ENCODE data around the gene LIG1. TPM values are rescaled to one million over a fixed set of nuclear protein-coding genes. Genes with fewer than 3 reads are reported as not detected.

The LIG1 gene
- total RNA-seq, 1 donor from 2014 or later = 16.9 TPM

DNA sequence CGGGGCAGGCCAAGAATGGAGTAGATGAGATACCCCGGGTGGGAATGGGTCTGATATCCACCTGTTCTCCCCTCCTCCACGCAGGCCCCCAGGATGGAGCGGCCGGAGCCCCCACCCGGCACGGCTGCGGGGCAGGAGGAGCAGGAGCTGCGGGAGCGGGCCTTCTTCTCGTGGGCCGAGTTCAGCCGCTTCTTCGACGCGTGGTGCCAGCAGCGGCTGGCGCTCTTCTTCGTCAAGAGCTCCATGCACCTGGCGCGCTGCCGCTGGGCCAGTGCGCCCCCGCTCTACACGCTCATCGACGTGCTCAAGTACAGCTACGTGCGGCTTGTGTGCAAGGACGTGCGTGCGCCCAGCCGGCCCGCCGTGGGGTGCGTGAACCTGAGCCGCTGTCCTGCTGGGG lies 1.6 kb upstream of the LIG1 start:
- Mint-ChIP-seq H3K9me3 (ENCODE audit: unreplicated experiment) (peaks cover 4% of the 10 kb centered on the region), H3K36me3 (ENCODE audit: unreplicated experiment) (peaks cover 5% of the 10 kb centered on the region), H3K4me1 (ENCODE audit: low read depth, unreplicated experiment) (peaks cover 3% of the 10 kb centered on the region), H3K27me3 (ENCODE audit: unreplicated experiment) (peaks cover 9% of the 10 kb centered on the region), H3K4me3 (ENCODE audit: unreplicated experiment) (peak overlapping the region; percentile 94), H3K27ac (ENCODE audit: unreplicated experiment) (no peak overlapping the region)
- TF ChIP-seq, protein P1, sequence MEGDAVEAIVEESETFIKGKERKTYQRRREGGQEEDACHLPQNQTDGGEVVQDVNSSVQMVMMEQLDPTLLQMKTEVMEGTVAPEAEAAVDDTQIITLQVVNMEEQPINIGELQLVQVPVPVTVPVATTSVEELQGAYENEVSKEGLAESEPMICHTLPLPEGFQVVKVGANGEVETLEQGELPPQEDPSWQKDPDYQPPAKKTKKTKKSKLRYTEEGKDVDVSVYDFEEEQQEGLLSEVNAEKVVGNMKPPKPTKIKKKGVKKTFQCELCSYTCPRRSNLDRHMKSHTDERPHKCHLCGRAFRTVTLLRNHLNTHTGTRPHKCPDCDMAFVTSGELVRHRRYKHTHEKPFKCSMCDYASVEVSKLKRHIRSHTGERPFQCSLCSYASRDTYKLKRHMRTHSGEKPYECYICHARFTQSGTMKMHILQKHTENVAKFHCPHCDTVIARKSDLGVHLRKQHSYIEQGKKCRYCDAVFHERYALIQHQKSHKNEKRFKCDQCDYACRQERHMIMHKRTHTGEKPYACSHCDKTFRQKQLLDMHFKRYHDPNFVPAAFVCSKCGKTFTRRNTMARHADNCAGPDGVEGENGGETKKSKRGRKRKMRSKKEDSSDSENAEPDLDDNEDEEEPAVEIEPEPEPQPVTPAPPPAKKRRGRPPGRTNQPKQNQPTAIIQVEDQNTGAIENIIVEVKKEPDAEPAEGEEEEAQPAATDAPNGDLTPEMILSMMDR (IDR thresholded peaks at IDR 0.05; ENCODE audit: partially characterized antibody, unreplicated experiment) = no peak
- no peak for DNase-seq

DNA sequence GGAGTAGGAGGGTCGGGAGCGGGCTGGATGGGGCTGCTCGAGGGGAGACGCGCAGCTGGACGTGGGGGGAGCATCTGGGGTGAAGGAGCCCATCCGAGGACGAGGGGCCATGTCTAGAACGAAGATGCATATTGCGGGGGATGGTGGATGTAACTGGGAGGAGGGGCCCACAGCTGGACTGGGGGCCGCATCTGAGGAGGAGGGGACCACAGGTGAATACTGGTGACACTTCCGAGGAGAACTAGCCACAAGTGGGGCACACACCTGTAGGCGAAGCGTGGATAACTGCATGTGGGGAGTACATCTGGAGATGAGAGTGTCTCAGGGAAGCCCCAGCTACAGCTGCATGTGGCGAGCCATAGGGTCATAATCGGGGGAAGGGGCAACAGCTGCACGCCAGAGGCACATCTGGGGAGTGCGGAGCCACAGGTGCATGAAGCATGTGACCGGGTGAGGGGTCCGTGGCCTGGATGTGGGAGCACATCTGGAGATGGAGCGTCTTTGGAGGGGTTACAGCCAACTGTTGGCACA lies 738 bp upstream of the LIG1 start:
- Mint-ChIP-seq H3K27ac (ENCODE audit: unreplicated experiment) (peak overlapping the region; percentile 59), H3K4me1 (ENCODE audit: low read depth, unreplicated experiment) (peaks cover 3% of the 10 kb centered on the region), H3K4me3 (ENCODE audit: unreplicated experiment) (peak overlapping the region; percentile 94), H3K27me3 (ENCODE audit: unreplicated experiment) (peaks cover 9% of the 10 kb centered on the region), H3K36me3 (ENCODE audit: unreplicated experiment) (peaks cover 5% of the 10 kb centered on the region), H3K9me3 (ENCODE audit: unreplicated experiment) (peaks cover 4% of the 10 kb centered on the region)
- DNase-seq = no peak
- TF ChIP-seq, protein P1 (IDR thresholded peaks at IDR 0.05; ENCODE audit: partially characterized antibody, unreplicated experiment) = no peak

DNA sequence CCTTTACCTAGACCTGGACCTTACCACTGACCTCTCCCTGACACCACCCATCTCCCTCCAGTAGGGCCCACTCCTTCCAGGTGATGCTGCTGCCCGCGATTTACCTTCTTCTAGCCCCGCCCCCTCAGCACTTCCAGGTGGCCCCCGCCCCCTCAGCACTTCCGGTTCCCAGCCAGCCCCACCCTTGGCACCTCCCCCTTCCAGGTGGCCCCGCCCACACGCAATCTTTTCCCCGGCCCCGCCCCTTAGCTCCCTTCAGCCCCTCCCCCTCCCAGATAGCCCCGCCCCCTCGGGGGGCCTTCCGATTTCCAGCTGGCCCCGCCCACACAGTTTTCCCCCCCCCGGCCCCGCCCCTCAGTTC lies 586 bp downstream of the LIG1 start:
- peak; percentile 88 for DNase-seq
- H3K4me3 Mint-ChIP-seq (ENCODE audit: unreplicated experiment) = peak overlapping the region; percentile 97
- TF ChIP-seq, protein P1 (IDR thresholded peaks at IDR 0.05; ENCODE audit: partially characterized antibody, unreplicated experiment) = no peak
- peak overlapping the region; percentile 59 for H3K27ac Mint-ChIP-seq (ENCODE audit: unreplicated experiment)
- H3K9me3 Mint-ChIP-seq (ENCODE audit: unreplicated experiment) = peaks cover 4% of the 10 kb centered on the region
- peaks cover 5% of the 10 kb centered on the region for H3K36me3 Mint-ChIP-seq (ENCODE audit: unreplicated experiment)
- peaks cover 3% of the 10 kb centered on the region for H3K4me1 Mint-ChIP-seq (ENCODE audit: low read depth, unreplicated experiment)
- H3K27me3 Mint-ChIP-seq (ENCODE audit: unreplicated experiment) = peaks cover 9% of the 10 kb centered on the region

DNA sequence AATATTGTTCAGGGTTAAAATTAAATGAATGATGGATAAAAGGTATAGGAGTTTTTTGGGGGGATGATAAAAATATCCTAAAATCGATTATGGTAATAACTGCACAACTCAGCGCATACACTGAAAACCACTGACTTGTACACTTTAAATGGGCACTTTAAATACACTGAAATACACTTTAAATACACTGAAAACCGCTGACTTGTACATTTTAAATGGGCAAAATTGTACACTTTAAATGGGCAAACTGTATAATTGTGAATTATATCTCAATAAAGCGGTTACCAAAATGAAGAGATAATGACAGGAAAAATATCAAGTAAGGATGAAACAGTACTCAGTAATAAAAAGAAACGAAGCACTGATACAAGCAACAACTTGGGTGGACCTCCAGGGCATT lies 1.5 kb downstream of the LIG1 start:
- Mint-ChIP-seq H3K9me3 (ENCODE audit: unreplicated experiment) (peaks cover 4% of the 10 kb centered on the region), H3K36me3 (ENCODE audit: unreplicated experiment) (peaks cover 5% of the 10 kb centered on the region)

DNA sequence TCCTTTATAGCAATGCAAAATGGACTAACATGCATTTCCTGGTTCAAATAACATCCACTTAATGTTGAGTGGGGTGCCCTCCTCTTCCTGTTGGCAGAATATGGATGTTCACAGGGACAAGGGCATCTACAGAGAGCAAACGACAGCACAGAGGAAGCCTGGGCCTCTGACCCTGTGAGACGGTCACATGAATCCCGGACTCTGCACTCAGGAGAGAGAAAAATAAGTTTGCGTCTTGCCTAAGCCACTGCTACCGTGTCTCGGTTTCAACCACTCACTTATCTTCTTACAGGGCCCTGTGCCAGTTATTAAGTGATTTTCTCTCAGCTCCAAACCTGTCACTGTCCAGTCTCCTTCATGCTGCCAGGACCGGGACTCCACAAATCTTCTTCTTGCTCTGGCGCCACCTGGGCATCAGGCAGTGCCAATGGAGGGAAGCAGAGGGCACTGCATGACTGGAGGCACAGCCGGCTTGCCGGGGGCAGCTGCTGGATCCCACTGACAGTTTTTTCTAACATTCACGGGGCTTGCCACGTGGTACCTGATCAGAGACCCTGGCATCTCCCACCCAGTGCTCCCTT lies 11.8 kb downstream of the LIG1 start:
- Mint-ChIP-seq H3K4me1 (ENCODE audit: low read depth, unreplicated experiment) (no peaks in the 10 kb centered on the region), H3K27ac (ENCODE audit: unreplicated experiment) (no peak overlapping the region), H3K36me3 (ENCODE audit: unreplicated experiment) (no peaks in the 10 kb centered on the region), H3K9me3 (ENCODE audit: unreplicated experiment) (peaks cover 9% of the 10 kb centered on the region), H3K4me3 (ENCODE audit: unreplicated experiment) (no peak overlapping the region), H3K27me3 (ENCODE audit: unreplicated experiment) (peaks cover 2% of the 10 kb centered on the region)
- no peak for DNase-seq
- TF ChIP-seq, protein P1 (IDR thresholded peaks at IDR 0.05; ENCODE audit: partially characterized antibody, unreplicated experiment) = no peak

More for the DNA sequence above, 1.5 kb downstream of the LIG1 start:
- H3K27ac Mint-ChIP-seq (ENCODE audit: unreplicated experiment) = no peak overlapping the region
- DNase-seq = no peak
- H3K27me3 Mint-ChIP-seq (ENCODE audit: unreplicated experiment) = peaks cover 9% of the 10 kb centered on the region
- TF ChIP-seq, protein P1 (IDR thresholded peaks at IDR 0.05; ENCODE audit: partially characterized antibody, unreplicated experiment) = no peak
- H3K4me3 Mint-ChIP-seq (ENCODE audit: unreplicated experiment) = peak overlapping the region; percentile 97
- H3K4me1 Mint-ChIP-seq (ENCODE audit: low read depth, unreplicated experiment) = peaks cover 3% of the 10 kb centered on the region
